Measurements from ENCODE around the gene MAT2A.

MAT2A gene

GRCh38 chr2:85528355-85528754 is 10.6 kb upstream of the MAT2A start:
- no peak overlapping the region for H3K27ac ChIP-seq (ENCODE audit: low read length)
- H3K9ac ChIP-seq (ENCODE audit: low read depth, low read length) = no peak overlapping the region
- H3K36me3 ChIP-seq (ENCODE audit: insufficient read depth, low read depth, low read length) = no peaks in the 10 kb centered on the region
- H3K4me3 ChIP-seq (ENCODE audit: low read length) = no peak overlapping the region
- H3K9me3 ChIP-seq (ENCODE audit: insufficient read depth, low read depth, low read length) = no peaks in the 10 kb centered on the region
- H3K27me3 ChIP-seq (ENCODE audit: insufficient read depth, low read length) = no peaks in the 10 kb centered on the region
- no peaks in the 10 kb centered on the region for H3K4me1 ChIP-seq (ENCODE audit: insufficient read depth, low read length)

- Histone ChIP-seq H3K9ac (ENCODE audit: low read depth, low read length) (no peak overlapping the region), H3K36me3 (ENCODE audit: insufficient read depth, low read depth, low read length) (no peaks in the 10 kb centered on the region), H3K27ac (ENCODE audit: low read length) (no peak overlapping the region), H3K4me1 (ENCODE audit: insufficient read depth, low read length) (no peaks in the 10 kb centered on the region), H3K27me3 (ENCODE audit: insufficient read depth, low read length) (no peaks in the 10 kb centered on the region), H3K9me3 (ENCODE audit: insufficient read depth, low read depth, low read length) (no peaks in the 10 kb centered on the region), H3K4me3 (ENCODE audit: low read length) (no peak overlapping the region)
These were observed 9.2 kb upstream of the MAT2A start for GRCh38 chr2:85529809-85530208.

DNA sequence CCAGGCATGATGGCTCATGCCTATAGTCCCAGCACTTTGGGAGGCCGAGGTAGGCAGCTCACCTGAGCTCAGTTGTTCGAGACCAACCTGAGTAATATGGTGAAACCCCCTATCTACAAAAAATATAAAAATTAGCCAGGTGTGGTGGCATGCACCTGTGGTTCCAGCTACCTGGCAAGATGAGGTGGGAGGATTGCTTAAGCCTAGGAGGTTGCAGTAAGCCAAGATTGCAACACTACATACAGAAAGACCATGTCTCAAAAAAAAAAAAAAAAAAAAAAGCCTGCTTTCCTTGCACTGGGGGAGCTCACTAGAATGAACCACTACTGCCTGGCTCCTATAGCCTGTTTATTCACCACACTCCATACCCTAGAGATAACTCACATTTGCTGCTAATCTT is 7.4 kb upstream of the MAT2A start:
- no peaks in the 10 kb centered on the region for H3K9me3 ChIP-seq (ENCODE audit: insufficient read depth, low read depth, low read length)
- no peak overlapping the region for H3K27ac ChIP-seq (ENCODE audit: low read length)
- H3K9ac ChIP-seq (ENCODE audit: low read depth, low read length) = no peak overlapping the region
- H3K27me3 ChIP-seq (ENCODE audit: insufficient read depth, low read length) = no peaks in the 10 kb centered on the region
- no peaks in the 10 kb centered on the region for H3K36me3 ChIP-seq (ENCODE audit: insufficient read depth, low read depth, low read length)
- H3K4me3 ChIP-seq (ENCODE audit: low read length) = no peak overlapping the region
- peaks cover under 1% of the 10 kb centered on the region; the same call in 1 of the 2 replicates for H3K4me1 ChIP-seq (ENCODE audit: insufficient read depth, low read length)

GRCh38 chr2:85534099-85534498 is 4.9 kb upstream of the MAT2A start:
- Histone ChIP-seq H3K36me3 (ENCODE audit: insufficient read depth, low read depth, low read length) (no peaks in the 10 kb centered on the region), H3K4me1 (ENCODE audit: insufficient read depth, low read length) (peaks cover 11% of the 10 kb centered on the region), H3K9ac (ENCODE audit: low read depth, low read length) (no peak overlapping the region), H3K4me3 (ENCODE audit: low read length) (no peak overlapping the region), H3K9me3 (ENCODE audit: insufficient read depth, low read depth, low read length) (no peaks in the 10 kb centered on the region), H3K27ac (ENCODE audit: low read length) (no peak overlapping the region), H3K27me3 (ENCODE audit: insufficient read depth, low read length) (no peaks in the 10 kb centered on the region)

GRCh38 chr2:85534881-85535280 is 4.1 kb upstream of the MAT2A start:
- no peak overlapping the region for H3K27ac ChIP-seq (ENCODE audit: low read length)
- peaks cover 2% of the 10 kb centered on the region for H3K36me3 ChIP-seq (ENCODE audit: insufficient read depth, low read depth, low read length)
- H3K9me3 ChIP-seq (ENCODE audit: insufficient read depth, low read depth, low read length) = no peaks in the 10 kb centered on the region
- H3K9ac ChIP-seq (ENCODE audit: low read depth, low read length) = no peak overlapping the region
- no peak overlapping the region for H3K4me3 ChIP-seq (ENCODE audit: low read length)
- peaks cover 11% of the 10 kb centered on the region for H3K4me1 ChIP-seq (ENCODE audit: insufficient read depth, low read length)
- no peaks in the 10 kb centered on the region for H3K27me3 ChIP-seq (ENCODE audit: insufficient read depth, low read length)

DNA sequence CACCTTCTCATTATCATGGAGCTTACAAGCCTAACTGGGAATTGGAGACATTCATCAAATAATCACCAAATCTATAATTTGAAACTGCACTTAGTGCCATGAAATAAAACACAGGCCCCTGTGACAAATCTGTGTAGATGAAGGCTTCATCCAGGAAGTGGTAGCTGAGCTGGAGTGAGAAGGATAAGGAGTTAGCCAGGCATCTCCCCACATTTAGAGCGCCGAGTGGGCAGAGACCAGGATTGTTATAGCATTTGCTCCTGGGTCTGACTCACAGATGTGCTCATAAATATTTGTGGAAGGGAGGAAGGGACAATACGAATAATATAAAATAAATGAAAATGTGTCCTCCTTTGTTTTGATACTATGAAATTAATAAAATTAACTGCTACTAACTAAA is 2.5 kb upstream of the MAT2A start:
- Histone ChIP-seq H3K9ac (ENCODE audit: low read depth, low read length) (peak overlapping the region; percentile 100; the same call in 1 of the 2 replicates), H3K4me1 (ENCODE audit: insufficient read depth, low read length) (peaks cover 15% of the 10 kb centered on the region), H3K27me3 (ENCODE audit: insufficient read depth, low read length) (no peaks in the 10 kb centered on the region), H3K27ac (ENCODE audit: low read length) (no peak overlapping the region), H3K9me3 (ENCODE audit: insufficient read depth, low read depth, low read length) (no peaks in the 10 kb centered on the region), H3K4me3 (ENCODE audit: low read length) (0 out of 2 replicates have a peak overlapping the region, but pooled peaks have one; percentile 95), H3K36me3 (ENCODE audit: insufficient read depth, low read depth, low read length) (peaks cover 18% of the 10 kb centered on the region)

DNA sequence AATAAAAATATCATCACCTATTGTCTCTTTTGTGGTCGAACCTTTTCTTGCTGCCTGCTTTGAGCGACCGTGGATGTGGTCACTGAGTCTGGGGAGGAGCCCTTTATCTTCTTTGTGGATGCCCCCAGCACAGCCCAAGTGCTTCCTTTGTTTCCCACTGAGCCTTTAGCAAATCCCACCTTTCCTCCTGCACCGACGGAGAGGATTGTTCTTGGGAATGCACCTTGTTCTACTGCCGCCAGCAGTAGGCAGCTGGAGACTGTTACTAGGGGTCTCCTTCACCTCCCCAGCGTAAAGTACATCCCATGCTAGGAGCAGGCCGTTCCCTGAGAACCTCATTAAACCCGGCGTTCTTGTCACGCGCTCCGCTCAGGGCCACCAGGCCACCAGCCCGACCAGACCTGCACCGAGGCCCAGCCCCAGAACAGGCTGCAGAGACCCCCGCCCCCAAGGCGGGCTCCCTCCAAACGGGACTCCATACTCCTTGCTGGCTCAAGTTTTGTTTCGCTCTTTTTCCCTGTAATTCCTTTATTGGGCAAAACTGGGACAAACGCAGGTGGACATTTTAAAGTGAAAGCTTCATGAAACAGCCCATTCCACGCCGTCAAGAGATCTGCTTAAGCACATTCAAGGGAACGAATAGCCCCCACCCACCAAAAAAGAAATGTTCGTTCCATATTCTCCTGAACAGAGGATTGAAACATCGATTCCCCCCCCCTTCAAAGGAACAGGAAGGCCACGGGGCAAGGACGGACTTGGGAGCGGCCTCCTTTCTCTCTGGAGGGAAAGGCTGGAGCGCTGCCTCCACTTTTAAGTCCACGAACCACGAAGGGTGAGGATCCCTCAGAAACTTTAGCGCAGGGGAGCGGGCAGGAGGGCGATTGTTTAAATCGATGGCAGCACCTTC is 1.1 kb upstream of the MAT2A start:
- Histone ChIP-seq H3K9me3 (ENCODE audit: insufficient read depth, low read depth, low read length) (no peaks in the 10 kb centered on the region), H3K9ac (ENCODE audit: low read depth, low read length) (peak overlapping the region; percentile 100), H3K27ac (ENCODE audit: low read length) (peak overlapping the region; percentile 99), H3K36me3 (ENCODE audit: insufficient read depth, low read depth, low read length) (peaks cover 32% of the 10 kb centered on the region), H3K4me1 (ENCODE audit: insufficient read depth, low read length) (peaks cover 20% of the 10 kb centered on the region), H3K4me3 (ENCODE audit: low read length) (peak overlapping the region; percentile 95), H3K27me3 (ENCODE audit: insufficient read depth, low read length) (no peaks in the 10 kb centered on the region)

DNA sequence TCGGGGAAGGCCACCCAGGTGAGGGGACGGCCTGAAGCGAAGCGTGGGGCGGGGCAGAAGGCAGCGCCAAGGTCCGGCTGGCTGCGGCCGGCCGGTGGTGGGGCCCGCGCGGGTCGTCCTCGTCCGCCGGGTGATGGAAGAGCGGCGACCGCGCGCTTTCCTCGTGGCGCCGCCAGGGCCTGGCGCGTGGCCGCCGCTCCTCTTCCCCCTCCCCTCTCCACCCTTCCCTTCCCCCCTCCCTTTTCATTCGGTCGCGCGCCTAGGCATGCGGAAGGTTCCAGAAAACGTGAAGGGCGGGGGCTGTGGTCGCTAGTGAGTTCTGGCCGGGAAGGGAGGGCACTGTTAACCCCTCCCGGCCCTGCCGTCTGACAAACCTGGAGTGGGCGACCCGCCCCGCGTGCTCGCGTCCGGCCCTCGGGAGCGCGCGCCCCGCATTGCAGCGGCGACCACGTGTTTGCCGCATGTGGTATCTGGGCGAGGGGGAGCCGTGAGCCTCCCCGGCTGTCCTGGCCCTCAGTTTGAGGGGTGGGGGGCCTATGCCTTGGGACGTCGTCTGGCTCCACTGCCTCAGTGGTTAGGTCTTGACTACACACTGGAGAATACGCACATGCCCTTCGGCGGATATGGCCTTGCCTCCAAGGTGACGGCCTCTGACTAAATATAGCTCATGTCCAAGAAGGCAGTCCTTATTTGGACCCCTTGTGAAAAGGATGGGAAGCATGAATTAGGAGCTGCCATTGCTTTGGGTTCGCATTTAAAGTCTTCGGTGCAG is 579 bp downstream of the MAT2A start:
- H3K27ac ChIP-seq (ENCODE audit: low read length) = peak overlapping the region; percentile 99
- H3K4me1 ChIP-seq (ENCODE audit: insufficient read depth, low read length) = peaks cover 20% of the 10 kb centered on the region
- H3K27me3 ChIP-seq (ENCODE audit: insufficient read depth, low read length) = no peaks in the 10 kb centered on the region
- H3K9me3 ChIP-seq (ENCODE audit: insufficient read depth, low read depth, low read length) = no peaks in the 10 kb centered on the region
- H3K36me3 ChIP-seq (ENCODE audit: insufficient read depth, low read depth, low read length) = peaks cover 49% of the 10 kb centered on the region
- H3K9ac ChIP-seq (ENCODE audit: low read depth, low read length) = peak overlapping the region; percentile 100
- H3K4me3 ChIP-seq (ENCODE audit: low read length) = peak overlapping the region; percentile 95

- Histone ChIP-seq H3K4me3 (ENCODE audit: low read length) (peak overlapping the region; percentile 95), H3K27me3 (ENCODE audit: insufficient read depth, low read length) (no peaks in the 10 kb centered on the region), H3K27ac (ENCODE audit: low read length) (peak overlapping the region; percentile 99), H3K9ac (ENCODE audit: low read depth, low read length) (peak overlapping the region; percentile 100), H3K4me1 (ENCODE audit: insufficient read depth, low read length) (peaks cover 20% of the 10 kb centered on the region), H3K9me3 (ENCODE audit: insufficient read depth, low read depth, low read length) (no peaks in the 10 kb centered on the region), H3K36me3 (ENCODE audit: insufficient read depth, low read depth, low read length) (peaks cover 56% of the 10 kb centered on the region)
These were observed 1.2 kb downstream of the MAT2A start for GRCh38 chr2:85540133-85540648.

DNA sequence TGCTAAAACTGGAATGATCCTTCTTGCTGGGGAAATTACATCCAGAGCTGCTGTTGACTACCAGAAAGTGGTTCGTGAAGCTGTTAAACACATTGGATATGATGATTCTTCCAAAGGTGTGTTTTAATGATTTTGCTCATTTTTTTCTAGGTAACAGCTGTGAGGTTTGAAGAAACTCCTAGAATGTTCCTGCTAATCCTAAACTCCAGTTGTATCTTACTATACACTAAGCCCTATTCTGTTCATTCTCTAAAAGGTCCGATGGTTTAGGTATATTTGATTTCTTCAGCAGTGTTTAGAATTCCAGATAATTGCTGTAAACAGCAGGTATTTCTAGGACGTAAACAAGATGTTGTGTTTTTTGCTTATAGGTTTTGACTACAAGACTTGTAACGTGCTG is 2.3 kb downstream of the MAT2A start:
- Histone ChIP-seq H3K27me3 (ENCODE audit: insufficient read depth, low read length) (no peaks in the 10 kb centered on the region), H3K4me1 (ENCODE audit: insufficient read depth, low read length) (peaks cover 20% of the 10 kb centered on the region), H3K9ac (ENCODE audit: low read depth, low read length) (peak overlapping the region; percentile 100), H3K4me3 (ENCODE audit: low read length) (peak overlapping the region; percentile 95), H3K9me3 (ENCODE audit: insufficient read depth, low read depth, low read length) (no peaks in the 10 kb centered on the region), H3K27ac (ENCODE audit: low read length) (no peak overlapping the region), H3K36me3 (ENCODE audit: insufficient read depth, low read depth, low read length) (peaks cover 64% of the 10 kb centered on the region)

GRCh38 chr2:85541753-85542457 is 2.9 kb downstream of the MAT2A start:
- Histone ChIP-seq H3K27me3 (ENCODE audit: insufficient read depth, low read length) (no peaks in the 10 kb centered on the region), H3K27ac (ENCODE audit: low read length) (no peak overlapping the region), H3K9me3 (ENCODE audit: insufficient read depth, low read depth, low read length) (no peaks in the 10 kb centered on the region), H3K4me1 (ENCODE audit: insufficient read depth, low read length) (peaks cover 17% of the 10 kb centered on the region), H3K4me3 (ENCODE audit: low read length) (peak overlapping the region; percentile 95), H3K9ac (ENCODE audit: low read depth, low read length) (peak overlapping the region; percentile 100; the same call in 1 of the 2 replicates), H3K36me3 (ENCODE audit: insufficient read depth, low read depth, low read length) (peaks cover 64% of the 10 kb centered on the region)

Measured in iPS-20b (cell line).